ENCODE data around the gene EMID1.
A peak's percentile ranks its signal among the peaks of the same experiment; 100 is the strongest.

- TF ChIP-seq GATA2 (CRISPR knock-in tag; IDR thresholded peaks at IDR 0.05) (peak; percentile 39; the same call in 1 of the 2 replicates), TAF1 (IDR thresholded peaks at IDR 0.05; ENCODE audit: borderline replicate concordance, low read depth, low read length) (no peak), CTCF (IDR thresholded peaks at IDR 0.05) (no peak), RCOR1 (IDR thresholded peaks at IDR 0.05; ENCODE audit: low read length) (no peak), REST (IDR thresholded peaks at IDR 0.05; ENCODE audit: low read depth, low read length) (no peak), MAX (IDR thresholded peaks at IDR 0.05; ENCODE audit: low read depth) (no peak)
These were observed 10.4 kb upstream of the EMID1 start for GRCh38 chr22:29195118-29195963.
